ENCODE results near the gene TATDN3. TPM values are rescaled to one million over a fixed set of nuclear protein-coding genes. Genes with fewer than 3 reads are reported as not detected.

TATDN3 gene, protein sequence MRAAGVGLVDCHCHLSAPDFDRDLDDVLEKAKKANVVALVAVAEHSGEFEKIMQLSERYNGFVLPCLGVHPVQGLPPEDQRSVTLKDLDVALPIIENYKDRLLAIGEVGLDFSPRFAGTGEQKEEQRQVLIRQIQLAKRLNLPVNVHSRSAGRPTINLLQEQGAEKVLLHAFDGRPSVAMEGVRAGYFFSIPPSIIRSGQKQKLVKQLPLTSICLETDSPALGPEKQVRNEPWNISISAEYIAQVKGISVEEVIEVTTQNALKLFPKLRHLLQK
- polyA plus RNA-seq, result 30.0 TPM

DNA sequence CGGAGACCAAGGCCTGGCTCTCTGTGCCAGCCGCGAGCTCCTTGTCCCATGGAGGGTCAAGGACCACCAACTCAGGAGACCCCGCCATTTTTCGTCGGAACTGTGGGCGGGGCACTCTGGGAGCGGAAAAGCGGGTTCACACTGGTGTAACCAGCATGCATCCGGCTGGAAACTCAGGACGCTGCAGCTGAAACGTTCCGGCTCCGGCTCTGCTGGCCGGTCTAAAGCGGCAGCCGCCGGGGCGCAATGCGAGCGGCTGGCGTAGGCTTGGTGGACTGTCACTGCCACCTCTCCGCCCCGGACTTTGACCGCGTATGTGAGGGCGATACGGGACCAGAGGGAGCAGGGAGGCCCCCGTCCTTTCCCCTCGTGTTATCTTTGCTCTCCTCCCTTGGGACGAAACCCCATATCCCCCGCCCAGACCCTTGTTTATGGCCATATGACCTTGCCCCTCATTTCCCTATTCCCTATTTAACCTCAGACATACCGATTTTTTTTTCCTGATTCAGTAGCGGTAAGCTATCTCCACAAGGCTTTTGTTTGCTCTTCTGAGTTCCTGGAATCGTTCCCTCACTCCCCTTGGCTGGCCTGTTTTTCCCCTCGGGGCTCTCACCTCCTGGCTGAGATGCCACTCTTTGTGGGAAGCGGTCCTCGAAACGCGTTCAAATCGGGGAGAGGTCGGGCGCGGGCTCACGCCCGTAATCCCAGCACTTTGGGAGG is at the start of gene TATDN3, which contains the start of gene NSL1:
TSS of gene TATDN3 (plus strand) at position 219 of the 720 bp plus-strand sequence. CDS start at position 247, 28 bp downstream.
TSS of gene NSL1 (minus strand) at position 102 of the 720 bp plus-strand sequence. CDS start at position 88, 14 bp downstream.
- peak within 1 kb of the TSS; percentile 91 to 98 (median 97) for H3K27ac Mint-ChIP-seq
- H3K36me3 Mint-ChIP-seq, result peaks cover 2% of the 10 kb centered on the region
- H3K9me3 Mint-ChIP-seq, result peaks cover 2 to 5% (median 4%) of the 10 kb centered on the region in 3 donors
- H3K4me1 Mint-ChIP-seq, result peaks cover 15 to 32% (median 22%) of the 10 kb centered on the region in 3 donors
- H3K4me3 Mint-ChIP-seq, result peak within 1 kb of the TSS; percentile 94 to 99 (median 98)
- no peaks in the 10 kb centered on the region for H3K27me3 Mint-ChIP-seq

DNA sequence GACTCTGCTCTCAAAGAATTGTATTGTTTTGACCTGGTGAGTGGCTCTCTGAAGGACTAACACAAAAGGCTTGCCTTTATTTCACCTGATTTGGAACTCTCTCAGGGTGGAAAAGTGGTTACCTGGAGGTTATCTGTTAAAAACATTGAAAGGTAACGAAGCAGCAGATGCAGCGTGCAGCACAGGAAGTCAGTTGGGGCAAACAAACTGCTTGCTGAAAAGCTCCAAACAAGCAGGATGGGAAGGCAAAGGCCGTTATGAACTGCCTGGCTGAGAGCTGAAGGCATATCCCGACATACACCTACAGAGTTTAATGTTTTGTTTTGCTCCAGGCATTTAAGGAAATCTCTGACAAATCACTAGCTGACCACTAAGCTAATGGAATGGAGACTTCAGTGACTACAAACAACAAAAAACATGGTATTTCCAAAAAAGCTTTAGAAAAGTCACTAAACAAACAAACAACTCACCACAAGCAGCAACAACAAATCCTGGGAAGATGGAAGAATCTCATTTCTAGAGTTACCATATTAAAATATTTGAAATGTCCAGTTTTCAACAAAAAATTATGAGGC is 47.7 kb upstream of the TATDN3 start:
- no peak overlapping the region for H3K4me3 Mint-ChIP-seq
- no peaks in the 10 kb centered on the region for H3K9me3 Mint-ChIP-seq
- H3K36me3 Mint-ChIP-seq, result peaks cover 13% of the 10 kb centered on the region
- H3K27me3 Mint-ChIP-seq, result no peaks in the 10 kb centered on the region
- H3K27ac Mint-ChIP-seq, result no peak overlapping the region
- peaks cover 0 to 10% (median 3%) of the 10 kb centered on the region in 3 donors for H3K4me1 Mint-ChIP-seq

DNA sequence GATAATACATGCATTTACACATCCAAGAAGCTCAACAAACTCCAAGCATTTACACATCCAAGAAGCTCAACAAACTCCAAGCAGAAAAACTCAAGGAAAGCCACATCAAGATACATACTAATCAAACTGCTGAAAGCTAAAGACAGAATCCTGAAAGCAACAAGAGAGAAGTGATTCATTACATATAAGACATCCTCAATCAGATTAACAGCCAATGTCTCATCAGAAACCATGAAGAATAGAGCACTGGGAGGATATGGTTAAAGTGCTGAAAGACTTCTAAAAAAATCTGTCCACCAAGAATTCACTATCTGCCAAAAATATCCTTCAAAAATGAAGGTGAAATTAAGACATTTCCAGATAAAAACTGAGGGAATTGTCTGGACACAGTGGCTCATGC is 46.4 kb upstream of the TATDN3 start:
- Mint-ChIP-seq H3K4me3 (no peak overlapping the region), H3K36me3 (peaks cover 13% of the 10 kb centered on the region), H3K9me3 (no peaks in the 10 kb centered on the region), H3K27me3 (no peaks in the 10 kb centered on the region), H3K27ac (no peak overlapping the region), H3K4me1 (peaks cover 6 to 16% (median 9%) of the 10 kb centered on the region in 3 donors)

DNA sequence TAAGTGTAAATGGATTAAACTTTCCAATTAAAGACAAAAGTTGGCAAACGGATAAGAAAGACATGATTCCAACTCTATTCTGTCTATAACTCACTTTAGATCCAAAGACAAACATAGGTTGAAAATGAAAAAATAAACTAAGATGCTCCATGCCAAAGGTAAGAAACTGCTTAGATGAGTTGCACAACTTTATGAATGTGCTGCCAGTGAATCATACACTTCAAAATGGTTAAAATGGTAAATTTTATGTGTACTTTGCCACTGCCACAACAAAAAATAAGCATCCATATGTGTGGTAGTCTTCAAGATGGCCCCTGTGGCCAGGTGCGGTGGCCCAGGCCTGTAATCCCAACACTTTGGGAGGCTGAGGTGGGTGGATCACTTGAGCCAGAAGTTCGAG is 45.1 kb upstream of the TATDN3 start:
- Mint-ChIP-seq H3K27me3 (no peaks in the 10 kb centered on the region), H3K27ac (no peak overlapping the region), H3K36me3 (peaks cover 8% of the 10 kb centered on the region), H3K4me1 (peaks cover 7 to 18% (median 11%) of the 10 kb centered on the region in 3 donors), H3K4me3 (peak overlapping the region in 1 of 4 donors; percentile 8), H3K9me3 (no peaks in the 10 kb centered on the region)

DNA sequence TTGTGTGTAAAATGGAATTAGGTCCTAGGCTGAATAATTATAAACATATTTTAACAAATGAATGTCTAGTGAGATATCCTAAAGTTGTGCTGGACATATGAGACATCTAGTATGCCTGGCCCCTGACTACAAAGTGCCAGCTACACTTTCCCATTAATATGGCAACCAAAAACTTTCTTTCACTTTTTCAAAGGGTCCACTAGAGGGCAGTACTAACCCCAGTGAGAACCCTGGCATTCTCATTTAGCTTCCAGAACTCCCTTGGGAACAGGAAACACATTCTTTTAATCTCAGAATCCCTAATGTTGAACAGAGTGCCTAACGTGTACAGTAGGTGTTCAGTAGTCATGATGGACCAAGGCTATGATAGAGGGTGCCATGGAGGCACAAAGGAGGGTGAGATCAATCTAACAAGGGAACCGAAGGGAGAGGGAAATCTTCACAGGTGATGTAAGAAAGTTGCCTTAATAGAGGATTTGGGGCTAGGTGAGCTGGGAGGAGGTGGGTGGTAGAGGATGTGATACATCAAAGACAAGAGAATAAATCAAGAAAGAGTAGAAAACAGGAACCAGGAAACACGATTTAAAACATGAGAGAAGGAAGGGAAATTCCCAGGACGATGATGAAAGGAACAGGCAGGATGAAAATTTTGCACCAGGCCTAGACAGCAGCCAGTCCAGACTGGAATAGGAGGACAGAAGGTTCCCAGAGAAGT is 41.7 kb upstream of the TATDN3 start:
- Mint-ChIP-seq H3K36me3 (no peaks in the 10 kb centered on the region), H3K9me3 (no peaks in the 10 kb centered on the region), H3K4me1 (peaks cover 29 to 44% (median 35%) of the 10 kb centered on the region in 3 donors), H3K27ac (peak overlapping the region in 2 of 3 donors; percentile 30 to 92), H3K27me3 (no peaks in the 10 kb centered on the region), H3K4me3 (peak overlapping the region in 1 of 4 donors; percentile 27)

DNA sequence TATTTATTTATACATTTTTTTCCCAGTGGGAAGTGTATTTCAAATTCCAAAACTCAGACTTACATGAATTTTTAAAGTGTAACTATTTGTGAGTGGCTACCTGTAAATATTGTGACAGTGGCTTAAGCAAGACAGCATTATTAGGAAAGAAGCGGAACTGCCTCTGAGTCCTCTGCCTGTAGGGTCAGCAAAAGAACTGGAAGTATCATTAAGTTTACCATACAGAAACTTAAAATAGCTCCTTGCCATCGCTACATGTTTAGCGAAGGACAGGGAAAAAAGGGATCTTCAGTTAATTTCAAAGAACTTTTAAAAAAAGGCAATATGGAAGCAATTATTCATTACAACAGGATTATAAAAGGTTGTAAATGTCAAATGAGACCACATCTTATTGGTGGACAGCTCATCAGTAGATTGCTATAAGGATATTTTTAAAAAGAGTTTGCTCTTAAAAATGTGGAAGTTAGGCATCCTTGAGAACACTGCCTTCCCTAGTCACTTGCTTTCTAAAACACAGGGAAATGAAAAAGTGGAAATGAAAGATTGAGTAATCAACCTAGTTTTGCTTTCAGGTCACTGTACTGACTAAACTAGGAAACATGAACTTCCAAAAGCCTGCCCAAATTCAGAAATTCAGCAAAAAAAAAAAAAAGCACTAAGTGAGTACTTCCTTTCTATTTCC is 39.3 kb upstream of the TATDN3 start:
- peaks cover 29 to 34% (median 34%) of the 10 kb centered on the region in 3 donors for H3K4me1 Mint-ChIP-seq
- no peaks in the 10 kb centered on the region for H3K36me3 Mint-ChIP-seq
- H3K4me3 Mint-ChIP-seq, result peak overlapping the region; percentile 35 to 91 (median 67)

DNA sequence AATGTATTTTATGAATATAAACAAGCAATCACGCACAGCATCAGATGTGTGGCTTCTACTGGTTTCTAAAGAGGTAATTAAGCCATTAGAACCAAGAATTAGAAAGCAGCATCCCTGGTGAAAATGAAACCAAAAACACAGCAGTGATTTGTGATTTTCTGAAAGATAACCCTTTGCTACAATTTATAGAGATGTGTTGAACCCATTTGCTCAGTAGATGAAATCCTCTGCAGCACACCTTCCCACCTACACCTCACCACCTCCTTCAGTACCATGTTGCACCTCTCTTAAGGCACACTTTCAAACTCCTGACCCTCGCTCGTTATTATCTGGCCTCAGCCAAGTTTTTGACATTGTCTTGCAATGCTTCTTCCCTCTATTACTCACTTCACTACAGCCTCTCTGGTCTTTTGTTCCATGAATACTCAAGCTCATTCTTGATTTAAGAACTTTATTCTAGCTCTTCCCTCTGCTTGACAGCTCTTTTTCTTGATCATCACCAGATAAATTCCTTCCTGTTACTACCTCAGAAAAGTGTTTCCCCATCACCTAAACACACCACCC is 38.7 kb upstream of the TATDN3 start:
- Mint-ChIP-seq H3K36me3 (no peaks in the 10 kb centered on the region), H3K4me1 (peaks cover 29 to 36% (median 34%) of the 10 kb centered on the region in 3 donors), H3K9me3 (no peaks in the 10 kb centered on the region), H3K27ac (peak overlapping the region; percentile 33 to 93 (median 85)), H3K4me3 (peak overlapping the region; percentile 35 to 91 (median 67)), H3K27me3 (no peaks in the 10 kb centered on the region)

More for the DNA sequence above, 39.3 kb upstream of the TATDN3 start:
- no peaks in the 10 kb centered on the region for H3K27me3 Mint-ChIP-seq
- peak overlapping the region; percentile 33 to 93 (median 85) for H3K27ac Mint-ChIP-seq
- H3K9me3 Mint-ChIP-seq, result no peaks in the 10 kb centered on the region

DNA sequence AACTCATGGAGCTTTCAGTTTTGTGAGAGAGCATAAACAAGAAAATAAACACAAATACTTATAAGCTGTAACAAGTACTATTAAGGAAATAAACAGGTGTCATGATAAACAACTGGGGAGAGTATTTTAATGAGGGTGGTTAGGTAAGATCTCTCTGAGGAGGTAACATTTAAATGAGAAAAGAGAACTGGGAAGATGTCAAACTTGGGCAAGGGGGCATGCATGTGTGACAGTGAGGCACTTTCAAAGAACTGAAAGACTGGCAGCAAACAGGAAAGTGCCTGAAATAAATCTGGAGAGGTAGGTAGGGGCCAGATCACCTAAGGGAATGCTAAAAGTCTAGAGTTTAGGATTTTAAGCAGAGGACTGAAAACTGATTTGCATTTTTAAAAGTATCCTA is 37.9 kb upstream of the TATDN3 start:
- peaks cover 29 to 37% (median 34%) of the 10 kb centered on the region in 3 donors for H3K4me1 Mint-ChIP-seq
- H3K27ac Mint-ChIP-seq, result peak overlapping the region in 1 of 3 donors; percentile 71
- H3K27me3 Mint-ChIP-seq, result no peaks in the 10 kb centered on the region
- H3K4me3 Mint-ChIP-seq, result peak overlapping the region; percentile 1 to 91 (median 42)
- no peaks in the 10 kb centered on the region for H3K36me3 Mint-ChIP-seq
- H3K9me3 Mint-ChIP-seq, result no peaks in the 10 kb centered on the region

DNA sequence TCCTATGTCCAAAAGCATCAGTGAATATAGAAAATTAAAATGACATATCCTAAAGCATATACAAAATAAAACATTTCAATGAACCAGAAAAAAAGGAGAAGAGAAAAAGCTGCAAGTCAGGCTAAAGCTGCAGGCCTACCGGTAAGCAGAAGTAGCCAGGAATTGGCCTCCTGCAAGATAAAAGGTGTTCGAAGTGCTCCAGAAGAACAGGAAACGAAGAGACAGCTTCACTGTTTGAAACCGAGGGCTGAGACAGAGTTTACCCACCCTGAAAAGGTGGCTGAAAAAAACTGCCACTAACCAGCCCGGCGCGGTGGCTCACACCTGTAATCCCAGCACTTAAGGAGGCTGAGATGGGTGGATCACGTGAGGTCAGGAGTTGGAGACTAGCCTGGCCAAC is 37.5 kb upstream of the TATDN3 start:
- Mint-ChIP-seq H3K27me3 (no peaks in the 10 kb centered on the region), H3K4me1 (peaks cover 29 to 38% (median 34%) of the 10 kb centered on the region in 3 donors)

DNA sequence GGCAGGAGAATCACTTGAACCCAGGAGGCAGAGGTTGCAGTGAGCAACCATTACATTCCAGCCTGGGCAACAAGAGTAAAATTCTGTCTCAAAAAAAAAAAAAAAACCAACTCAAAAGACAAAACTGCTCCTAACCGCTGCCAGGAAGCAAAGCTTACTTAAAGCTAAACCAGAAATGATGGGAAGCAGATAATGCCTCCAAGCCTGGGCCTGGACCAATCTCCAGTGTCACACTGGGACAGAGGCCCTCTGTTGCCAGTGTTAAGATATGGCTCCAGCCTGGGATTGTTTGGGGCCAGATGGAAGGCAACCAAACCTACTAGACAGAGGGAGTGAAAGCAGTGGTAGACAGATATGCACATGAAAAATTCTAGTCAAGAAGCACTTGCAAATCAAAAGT is 37.0 kb upstream of the TATDN3 start:
- peaks cover 29 to 38% (median 34%) of the 10 kb centered on the region in 3 donors for H3K4me1 Mint-ChIP-seq
- H3K9me3 Mint-ChIP-seq, result no peaks in the 10 kb centered on the region
- H3K4me3 Mint-ChIP-seq, result peak overlapping the region in 1 of 4 donors; percentile 15
- H3K27me3 Mint-ChIP-seq, result no peaks in the 10 kb centered on the region
- H3K27ac Mint-ChIP-seq, result peak overlapping the region in 2 of 3 donors; percentile 14 to 71
- no peaks in the 10 kb centered on the region for H3K36me3 Mint-ChIP-seq

More for the DNA sequence above, 37.5 kb upstream of the TATDN3 start:
- Mint-ChIP-seq H3K36me3 (no peaks in the 10 kb centered on the region), H3K27ac (peak overlapping the region in 2 of 3 donors; percentile 71 to 74), H3K4me3 (peak overlapping the region; percentile 1 to 91 (median 42)), H3K9me3 (no peaks in the 10 kb centered on the region)

DNA sequence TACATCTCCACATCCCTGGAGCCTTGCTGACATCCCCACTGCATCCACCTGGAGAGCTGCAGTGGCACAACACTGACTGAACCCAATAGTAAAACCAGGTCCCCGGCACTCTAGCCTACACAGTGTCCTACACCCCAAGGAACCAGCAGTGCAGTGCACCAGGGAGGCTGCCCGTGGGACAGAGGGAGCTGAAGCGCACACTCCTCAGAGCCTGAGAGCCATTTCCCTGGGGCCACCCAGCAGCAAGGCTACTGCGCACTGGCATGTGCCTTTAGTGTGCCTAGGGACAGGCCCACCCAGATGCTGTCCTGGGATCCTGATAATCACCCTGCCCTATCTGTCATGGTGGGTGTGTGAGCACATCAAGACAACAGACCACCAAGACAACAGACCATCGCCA is 32.0 kb upstream of the TATDN3 start:
- H3K4me1 Mint-ChIP-seq, result peaks cover 5 to 20% (median 6%) of the 10 kb centered on the region in 3 donors
- H3K9me3 Mint-ChIP-seq, result no peaks in the 10 kb centered on the region
- H3K27me3 Mint-ChIP-seq, result no peaks in the 10 kb centered on the region
- H3K4me3 Mint-ChIP-seq, result no peak overlapping the region
- no peaks in the 10 kb centered on the region for H3K36me3 Mint-ChIP-seq
- peak overlapping the region in 1 of 3 donors; percentile 78 for H3K27ac Mint-ChIP-seq

DNA sequence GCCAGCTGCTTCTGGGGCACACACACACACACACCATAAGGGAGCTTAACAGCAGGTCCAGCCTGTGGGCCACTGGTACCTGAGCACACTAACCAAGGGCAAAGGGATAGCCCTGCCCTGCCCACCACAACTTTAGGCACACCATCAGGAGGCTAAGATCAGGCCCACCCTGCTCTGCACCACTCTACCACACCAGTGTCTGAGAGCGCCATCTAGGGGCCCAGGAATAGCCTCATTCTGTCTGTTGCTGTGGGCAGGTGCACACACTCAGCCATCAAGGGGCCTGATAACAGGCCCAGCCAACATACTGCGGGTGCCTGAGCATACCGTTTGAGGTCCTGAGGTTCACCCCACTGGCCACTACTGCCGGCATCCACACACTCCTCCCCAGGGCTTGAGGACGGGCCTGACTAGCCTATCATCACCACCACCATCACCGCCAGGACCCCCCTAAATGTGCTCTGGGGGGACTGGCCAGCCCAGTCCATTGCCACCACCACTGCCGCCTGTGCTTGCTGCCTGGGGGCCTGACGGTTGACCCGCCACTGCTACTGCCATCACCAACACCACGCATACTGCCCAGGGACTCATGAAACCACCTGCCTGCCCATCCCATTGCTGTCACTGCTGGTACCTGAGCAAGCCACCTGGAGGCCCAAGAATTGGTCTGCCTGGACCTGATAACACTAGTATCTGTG is 31.4 kb upstream of the TATDN3 start:
- Mint-ChIP-seq H3K4me1 (peaks cover 3 to 22% (median 11%) of the 10 kb centered on the region in 3 donors), H3K36me3 (no peaks in the 10 kb centered on the region)

DNA sequence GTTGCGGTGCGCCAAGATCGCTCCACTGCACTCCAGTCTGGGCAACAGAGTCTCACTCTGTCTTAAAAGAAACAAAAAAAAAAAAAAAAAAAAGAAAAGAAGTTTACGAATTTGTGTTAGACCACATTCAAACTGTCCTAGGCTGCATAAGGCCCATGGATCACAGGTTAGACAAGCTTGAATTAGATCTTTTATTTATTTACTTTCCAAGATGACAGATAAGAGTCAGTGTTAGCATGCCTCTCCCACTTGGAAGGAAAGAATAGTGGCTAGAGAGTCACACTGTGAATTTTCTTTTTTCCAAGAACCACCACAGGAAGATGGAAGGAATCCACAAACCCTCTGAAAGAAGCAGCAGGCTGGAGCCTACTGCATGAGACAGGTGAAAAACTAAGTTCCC is 29.5 kb upstream of the TATDN3 start:
- H3K27ac Mint-ChIP-seq, result no peak overlapping the region
- peaks cover 0 to 4% (median under 1%) of the 10 kb centered on the region in 3 donors for H3K9me3 Mint-ChIP-seq
- peaks cover 6 to 24% (median 11%) of the 10 kb centered on the region in 3 donors for H3K4me1 Mint-ChIP-seq
- H3K4me3 Mint-ChIP-seq, result no peak overlapping the region
- H3K36me3 Mint-ChIP-seq, result peaks cover 3% of the 10 kb centered on the region
- no peaks in the 10 kb centered on the region for H3K27me3 Mint-ChIP-seq

More for the DNA sequence above, 31.4 kb upstream of the TATDN3 start:
- H3K9me3 Mint-ChIP-seq, result no peaks in the 10 kb centered on the region
- no peaks in the 10 kb centered on the region for H3K27me3 Mint-ChIP-seq
- H3K27ac Mint-ChIP-seq, result peak overlapping the region in 1 of 3 donors; percentile 78
- H3K4me3 Mint-ChIP-seq, result no peak overlapping the region

All from IgD-negative memory B cell (primary cell).